IPS-18c (cell line): ENCODE results near the gene SPATA6L.

Experiments
- H3K4me3 ChIP-seq: 2 replicates; pipeline ENCODE4 v1.7.0; 2013; ENCODE audit warnings: low read depth, mild to moderate bottlenecking, low read length, moderate library complexity; ENCODE audit not compliant: insufficient read depth
- H3K9me3 ChIP-seq: one replicate; pipeline ENCODE4 v1.6.1; 2013; ENCODE audit warnings: mild to moderate bottlenecking, low read length, moderate library complexity; ENCODE audit not compliant: control insufficient read depth, insufficient read depth

SPATA6L gene

DNA sequence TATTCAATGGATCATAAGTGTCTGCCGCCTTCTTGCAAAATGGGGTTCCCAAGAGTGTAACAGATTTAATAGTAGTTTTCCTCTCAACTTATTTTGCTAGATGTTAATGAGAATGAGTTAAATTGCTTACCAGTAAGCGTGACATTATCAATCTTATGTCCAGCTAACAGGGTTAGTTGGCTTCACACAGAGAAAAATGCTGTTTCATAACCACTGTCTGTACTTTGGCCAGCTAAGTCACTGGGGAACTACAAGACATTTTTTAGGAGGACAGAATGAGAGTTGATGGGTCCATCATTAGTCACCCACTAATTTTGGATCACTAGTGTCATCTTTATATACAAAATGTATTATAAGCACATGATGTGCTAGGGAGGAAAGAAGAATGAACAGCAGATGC, 14.5 kb upstream of the SPATA6L start:
- peak overlapping the region; percentile 96; the same call in 1 of the 2 replicates for H3K4me3 ChIP-seq

GRCh38 chr9:4680173-4680525, 13.9 kb upstream of the SPATA6L start:
- peak overlapping the region; percentile 96 for H3K4me3 ChIP-seq
- H3K9me3 ChIP-seq: no peaks in the 10 kb centered on the region

More for the DNA sequence above, 14.5 kb upstream of the SPATA6L start:
- H3K9me3 ChIP-seq: no peaks in the 10 kb centered on the region

- peak within 1 kb of the TSS; percentile 96 for H3K4me3 ChIP-seq
- no peaks in the 10 kb centered on the region for H3K9me3 ChIP-seq
Measured at GRCh38 chr9:4679268-4680172, 13.2 kb upstream of the SPATA6L start, which contains the start of gene CDC37L1. TSS of gene CDC37L1 (plus strand) at chr9:4679569. CDS start at chr9:4679768, 199 bp downstream.

DNA sequence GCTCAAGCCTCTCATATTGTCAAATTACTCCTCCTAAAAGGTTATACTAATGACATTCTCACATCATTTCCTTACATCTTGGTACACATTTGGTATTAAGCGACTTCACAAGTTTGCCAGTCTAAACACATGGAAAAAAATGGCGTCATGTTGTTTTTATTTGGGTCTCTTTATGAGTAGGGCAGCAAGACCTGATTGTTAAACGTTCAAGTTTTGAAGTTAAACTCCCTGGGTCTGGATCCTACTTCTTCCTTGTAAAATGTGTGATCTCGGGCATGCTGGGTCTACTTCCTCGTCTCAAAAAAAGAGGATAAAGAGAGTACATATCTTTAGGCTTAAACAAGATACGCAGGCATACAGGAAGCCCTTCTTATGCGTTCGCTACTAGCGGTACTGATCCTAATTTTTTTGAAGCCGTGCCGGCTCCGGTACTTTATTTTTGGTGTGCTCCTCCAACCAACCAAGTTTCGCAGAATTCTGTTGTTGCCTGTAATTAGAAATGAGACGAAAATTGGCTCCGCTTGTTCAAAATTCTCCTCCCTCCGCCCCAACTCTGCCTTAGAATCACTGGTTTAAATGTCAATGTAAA, 12.5 kb upstream of the SPATA6L start:
- Histone ChIP-seq H3K9me3 (no peaks in the 10 kb centered on the region), H3K4me3 (peak overlapping the region; percentile 96)

GRCh38 chr9:4677392-4677791, 11.1 kb upstream of the SPATA6L start:
- Histone ChIP-seq H3K4me3 (no peak overlapping the region), H3K9me3 (no peaks in the 10 kb centered on the region)

DNA sequence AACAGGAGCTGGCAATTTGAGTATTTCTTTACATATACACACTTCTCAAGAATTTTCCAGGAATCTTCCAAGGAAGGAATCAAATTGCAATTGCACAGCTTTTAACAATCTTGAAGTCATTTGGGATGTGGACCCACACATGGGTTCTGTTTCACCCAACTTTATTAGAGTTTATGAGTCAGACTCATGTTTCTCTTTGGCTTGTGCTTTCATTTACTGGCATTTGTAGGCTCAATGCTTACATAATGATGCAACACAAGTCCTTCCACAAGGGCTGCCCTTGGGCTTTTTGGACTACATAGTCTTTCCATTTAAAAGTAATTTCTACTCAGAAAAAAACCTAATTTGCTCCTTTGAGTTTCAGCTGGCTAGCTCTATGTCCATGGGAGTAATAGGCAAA, 8.5 kb upstream of the SPATA6L start:
- Histone ChIP-seq H3K9me3 (no peaks in the 10 kb centered on the region), H3K4me3 (no peak overlapping the region)

DNA sequence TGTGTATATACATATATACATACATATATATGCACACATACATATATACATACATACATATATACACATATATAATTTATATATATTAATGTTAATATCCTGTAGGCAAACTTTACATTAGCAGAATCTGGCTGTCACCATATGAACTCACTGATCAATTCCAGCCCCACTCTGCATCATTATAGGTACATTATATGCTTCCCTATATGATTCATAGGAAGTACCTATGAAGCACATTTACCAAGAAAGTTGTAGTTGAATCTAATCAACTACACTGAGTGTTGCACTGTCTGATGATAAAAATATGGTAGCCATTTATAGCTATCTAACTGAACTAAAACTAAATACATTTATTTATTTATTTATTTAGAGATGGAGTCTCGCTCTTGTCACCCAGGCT, 5.5 kb upstream of the SPATA6L start:
- Histone ChIP-seq H3K4me3 (no peak overlapping the region), H3K9me3 (no peaks in the 10 kb centered on the region)

DNA sequence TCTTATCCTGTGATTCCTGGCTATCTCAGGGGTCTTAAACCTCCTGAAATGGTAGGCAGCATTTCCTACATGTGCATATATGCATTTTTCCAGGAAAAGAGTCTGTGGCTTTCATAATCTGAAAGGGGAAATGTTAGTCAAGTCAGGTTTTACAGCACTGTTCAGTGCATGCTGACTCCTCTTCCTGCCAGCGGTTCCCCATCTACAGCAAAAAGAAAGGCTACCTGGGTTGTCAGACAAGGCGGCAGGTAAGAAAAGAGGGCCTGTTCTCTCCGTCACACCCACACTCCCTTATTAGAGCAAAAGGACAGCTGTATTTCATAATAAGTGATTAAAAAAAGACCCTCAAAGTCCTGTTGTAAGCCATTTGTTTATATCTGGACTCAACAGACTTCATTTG, 4.3 kb upstream of the SPATA6L start:
- no peaks in the 10 kb centered on the region for H3K9me3 ChIP-seq
- no peak overlapping the region for H3K4me3 ChIP-seq

DNA sequence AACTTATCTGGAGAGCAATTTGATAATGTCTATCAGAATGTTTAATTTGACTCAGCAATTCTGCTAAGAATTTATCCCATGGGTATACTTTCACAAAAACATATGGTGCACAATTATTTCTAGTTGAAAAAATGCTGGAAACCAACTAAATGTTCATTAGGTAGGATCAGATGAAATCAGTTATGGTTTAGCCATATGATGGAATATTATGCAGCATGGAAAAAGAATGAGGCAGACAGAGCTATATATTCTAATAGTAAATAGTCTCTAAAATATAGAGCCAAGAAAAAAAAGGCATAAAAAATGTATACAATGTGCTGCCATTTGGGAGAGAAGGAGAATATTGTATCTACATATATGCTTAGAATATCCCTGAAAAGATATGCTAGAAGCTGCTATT, 3.6 kb upstream of the SPATA6L start:
- Histone ChIP-seq H3K9me3 (no peaks in the 10 kb centered on the region), H3K4me3 (no peak overlapping the region)

GRCh38 chr9:4668604-4669003, 2.3 kb upstream of the SPATA6L start:
- H3K4me3 ChIP-seq: no peak overlapping the region
- no peaks in the 10 kb centered on the region for H3K9me3 ChIP-seq

- Histone ChIP-seq H3K9me3 (no peaks in the 10 kb centered on the region), H3K4me3 (no peak overlapping the region)
Measured at GRCh38 chr9:4667681-4668080, 1.4 kb upstream of the SPATA6L start.

DNA sequence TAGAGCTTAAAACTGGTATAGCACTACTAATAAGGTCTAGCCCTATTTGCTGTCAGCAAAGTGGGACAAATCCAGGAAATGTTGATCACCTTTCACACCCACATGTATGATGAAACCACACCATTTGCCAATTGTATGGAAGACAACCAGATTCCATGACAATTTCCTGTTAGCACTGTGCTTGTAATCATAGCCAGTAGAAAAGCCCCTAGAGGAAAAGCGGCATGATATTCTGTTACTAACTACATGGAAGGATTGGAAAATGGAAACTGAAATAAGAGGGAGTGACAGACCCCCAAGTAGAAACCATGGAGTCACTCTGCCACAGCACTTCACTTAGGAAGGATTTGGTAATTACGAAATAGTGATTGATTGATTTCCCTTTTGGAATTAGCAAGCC, 923 bp downstream of the SPATA6L start:
- Histone ChIP-seq H3K9me3 (no peaks in the 10 kb centered on the region), H3K4me3 (no peak overlapping the region)

DNA sequence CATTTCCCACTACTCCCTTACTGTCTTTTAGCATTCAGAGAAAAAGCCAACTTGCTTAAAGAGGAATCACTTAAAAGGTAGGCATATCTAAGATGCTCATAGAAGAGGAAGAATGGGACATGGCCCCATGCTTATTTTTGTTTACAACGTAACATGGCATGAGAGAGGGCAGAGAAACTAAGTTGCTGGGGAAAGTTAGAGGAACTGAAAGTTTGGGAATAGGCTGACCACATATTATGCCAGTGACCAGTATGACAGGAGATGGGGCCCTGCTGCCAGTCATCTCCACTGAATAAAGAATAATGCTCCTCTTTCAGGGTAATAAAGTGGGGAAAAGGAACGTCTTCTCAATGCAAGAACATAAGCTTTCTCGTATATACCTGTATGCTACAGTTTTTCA, 2.3 kb downstream of the SPATA6L start:
- Histone ChIP-seq H3K9me3 (no peaks in the 10 kb centered on the region), H3K4me3 (no peak overlapping the region)

GRCh38 chr9:4662989-4663792, 3.1 kb downstream of the SPATA6L start:
- Histone ChIP-seq H3K9me3 (no peaks in the 10 kb centered on the region), H3K4me3 (peak overlapping the region; percentile 89)

DNA sequence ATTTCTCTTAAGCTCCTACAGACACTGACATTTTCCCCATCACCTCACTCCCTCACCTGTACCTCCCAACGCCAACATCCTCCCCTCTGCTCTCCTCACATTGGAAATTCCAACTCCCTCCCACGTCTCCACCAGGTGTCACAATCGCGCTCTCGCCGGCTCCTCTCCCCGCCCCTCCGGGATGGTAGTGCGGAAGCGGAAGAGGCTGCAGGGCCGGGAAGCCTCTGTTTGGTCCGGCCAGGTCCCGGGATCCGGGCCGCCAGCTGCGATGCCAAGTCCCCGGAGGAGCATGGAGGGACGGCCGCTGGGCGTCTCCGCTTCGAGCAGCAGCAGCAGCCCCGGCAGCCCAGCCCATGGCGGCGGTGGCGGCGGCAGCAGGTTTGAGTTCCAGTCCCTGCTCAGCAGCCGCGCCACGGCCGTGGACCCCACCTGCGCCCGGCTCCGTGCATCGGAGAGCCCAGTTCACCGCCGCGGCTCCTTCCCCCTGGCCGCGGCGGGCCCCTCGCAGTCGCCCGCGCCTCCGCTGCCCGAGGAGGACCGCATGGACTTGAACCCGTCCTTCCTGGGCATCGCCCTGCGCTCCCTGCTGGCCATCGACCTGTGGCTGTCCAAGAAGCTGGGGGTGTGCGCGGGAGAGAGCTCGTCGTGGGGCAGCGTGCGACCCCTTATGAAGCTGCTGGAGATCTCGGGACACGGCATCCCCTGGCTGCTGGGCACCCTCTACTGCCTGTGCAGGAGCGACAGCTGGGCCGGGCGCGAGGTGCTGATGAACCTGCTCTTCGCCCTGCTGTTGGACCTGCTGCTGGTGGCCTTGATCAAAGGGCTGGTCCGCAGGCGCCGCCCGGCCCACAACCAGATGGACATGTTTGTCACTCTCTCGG, 3.9 kb downstream of the SPATA6L start, which contains the start of gene PLPP6:
Gene PLPP6 (plus strand): TSS at position 187 of the 881 bp plus-strand sequence. CDS start 82 bp downstream, at position 269.
- H3K4me3 ChIP-seq: peak within 1 kb of the TSS; percentile 89
- no peaks in the 10 kb centered on the region for H3K9me3 ChIP-seq

- Histone ChIP-seq H3K4me3 (peak overlapping the region; percentile 89; the same call in 1 of the 2 replicates), H3K9me3 (no peaks in the 10 kb centered on the region)
Measured at GRCh38 chr9:4661611-4662010, 4.7 kb downstream of the SPATA6L start.

DNA sequence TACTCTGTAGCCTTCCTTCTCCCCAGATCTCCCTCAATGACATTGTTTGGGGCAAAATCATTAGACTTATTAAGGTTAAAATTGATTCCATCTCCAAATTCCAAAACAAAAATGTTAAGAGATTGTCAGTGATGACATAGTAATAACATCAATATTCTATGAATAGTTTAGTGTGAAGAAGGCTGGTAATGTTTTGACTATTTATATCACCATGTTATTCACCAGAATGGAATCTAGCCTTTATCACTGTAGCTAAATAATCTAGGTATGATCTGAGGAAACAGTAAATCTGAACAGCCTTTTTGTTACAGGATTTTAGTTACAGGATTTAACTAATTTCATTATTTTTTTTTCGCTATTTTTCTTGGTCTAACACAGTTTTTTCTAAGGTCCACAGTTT, 5.1 kb downstream of the SPATA6L start:
- H3K4me3 ChIP-seq: no peak overlapping the region
- H3K9me3 ChIP-seq: no peaks in the 10 kb centered on the region
